GM21737 (cell line): ENCODE data around the gene FAM78A.
A peak's percentile ranks its signal among the peaks of the same experiment; 100 is the strongest.

Source experiments
- ATAC-seq: cut with Tn5 transposase; IDR thresholded peaks from one replicate; pipeline ENCODE4 v1.9.1; 2021; ENCODE audit warnings: mild to moderate bottlenecking, moderate library complexity; ENCODE audit not compliant: unreplicated experiment

Gene FAM78A

DNA sequence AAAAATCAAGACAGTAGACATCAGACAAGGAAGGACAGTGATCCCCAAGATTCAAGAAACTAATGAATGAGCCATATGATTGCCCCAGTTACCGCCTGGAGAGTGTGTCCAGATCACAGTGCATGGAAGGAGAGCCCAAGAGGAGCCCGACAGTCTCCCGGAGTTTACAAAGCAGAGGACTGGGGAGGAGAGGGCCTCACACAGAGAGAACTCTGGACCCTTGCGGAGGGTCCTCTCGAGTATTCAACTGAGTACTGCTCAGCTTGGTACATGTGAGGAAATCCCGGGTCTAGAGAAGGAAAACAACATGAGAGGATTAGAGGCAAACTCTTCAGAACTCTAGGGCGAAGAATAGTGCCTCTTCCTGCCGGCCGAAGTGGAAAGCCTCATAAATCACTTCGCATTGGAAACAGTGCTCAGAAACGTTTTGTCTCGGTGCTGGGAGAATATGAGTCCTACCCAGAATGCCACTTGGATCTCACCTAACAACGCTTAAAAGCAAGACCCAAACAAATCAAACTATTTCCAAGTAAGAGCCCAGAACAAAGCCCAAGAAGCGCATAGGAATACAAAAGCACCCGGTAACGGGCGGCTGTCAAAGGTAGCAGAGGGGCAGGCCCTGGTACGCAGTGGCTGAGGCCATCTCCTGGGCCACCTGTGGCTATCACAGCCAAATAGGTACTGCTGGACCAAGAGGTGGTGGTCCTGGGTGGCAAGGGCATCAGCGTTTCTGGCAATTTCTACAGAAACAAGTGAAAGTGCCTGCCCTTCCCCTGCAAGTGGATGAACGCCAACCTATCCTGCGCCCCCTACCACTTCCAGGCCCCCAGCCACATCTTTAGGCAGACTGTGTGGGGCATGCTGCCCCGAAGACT is 36.0 kb downstream of the FAM78A start:
- ATAC-seq: no peak

DNA sequence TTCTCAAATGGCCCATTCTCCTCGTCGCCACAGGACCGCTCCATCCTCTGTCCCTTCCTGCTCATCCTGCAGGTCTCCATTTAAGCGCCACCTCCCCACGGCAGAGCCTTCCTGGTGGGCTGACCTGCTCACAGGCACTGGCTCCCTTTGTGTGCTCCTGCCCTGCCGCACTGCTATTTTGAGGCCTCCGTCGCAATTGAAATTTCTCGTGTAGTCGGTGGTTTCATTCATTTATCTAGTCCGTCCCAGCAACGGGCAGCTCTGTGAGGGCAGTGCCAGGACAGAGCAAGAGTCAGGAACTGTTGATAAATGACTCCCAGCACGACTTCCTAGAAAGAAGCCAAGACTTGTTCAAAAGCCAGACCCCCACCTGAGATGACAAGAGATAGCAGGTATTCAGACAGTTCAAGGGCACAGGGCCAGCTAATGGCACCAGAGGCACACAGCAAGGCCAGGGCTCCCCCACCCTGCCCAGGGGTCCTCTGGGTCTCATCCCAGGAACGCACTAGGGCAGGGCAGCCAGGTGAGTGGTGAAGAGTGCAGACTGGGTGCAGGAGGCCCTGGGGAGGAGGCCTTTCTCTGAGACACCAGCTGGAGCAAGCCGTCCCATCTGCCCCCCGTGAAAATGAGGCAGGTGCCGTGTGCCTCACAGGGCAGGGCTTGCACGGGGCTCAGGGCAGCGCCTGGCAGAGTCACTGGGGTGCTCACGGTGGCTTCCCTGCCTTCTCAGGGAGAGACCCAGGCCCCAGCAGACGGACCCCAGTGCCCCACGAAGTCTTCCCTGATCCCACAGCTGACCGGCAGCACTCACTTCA is 36.9 kb downstream of the FAM78A start:
- ATAC-seq: no peak

DNA sequence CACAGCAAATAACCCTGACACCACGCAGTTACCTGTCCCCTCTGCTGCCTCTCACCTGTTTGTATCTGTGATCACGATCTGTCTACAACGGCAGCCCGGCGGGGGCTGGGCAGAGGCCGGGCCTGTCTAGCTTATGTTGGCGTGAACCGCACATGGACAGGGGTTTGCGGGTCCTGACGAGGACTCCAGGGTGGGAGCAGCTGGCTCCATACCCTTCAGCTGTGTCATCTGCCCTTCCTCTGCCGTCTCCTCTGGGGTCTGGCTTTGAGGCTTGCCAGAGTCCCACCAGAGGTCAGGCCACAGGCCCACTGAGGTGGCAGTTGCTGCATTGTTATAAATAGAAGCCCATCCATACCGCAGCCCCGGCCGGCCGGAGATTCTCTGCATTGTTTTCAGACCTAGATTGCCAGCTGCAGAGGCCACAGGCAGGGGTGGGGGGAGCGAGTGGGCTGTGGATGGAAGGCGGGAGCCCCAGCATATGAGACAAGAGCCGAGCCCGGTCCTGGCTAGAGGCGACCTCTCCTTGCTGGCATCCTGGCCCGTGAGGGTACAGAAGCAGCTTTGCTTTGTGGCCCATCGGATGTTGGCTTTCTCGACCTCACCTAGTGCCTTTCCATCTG is 37.8 kb downstream of the FAM78A start:
- peak; percentile 10 for ATAC-seq

DNA sequence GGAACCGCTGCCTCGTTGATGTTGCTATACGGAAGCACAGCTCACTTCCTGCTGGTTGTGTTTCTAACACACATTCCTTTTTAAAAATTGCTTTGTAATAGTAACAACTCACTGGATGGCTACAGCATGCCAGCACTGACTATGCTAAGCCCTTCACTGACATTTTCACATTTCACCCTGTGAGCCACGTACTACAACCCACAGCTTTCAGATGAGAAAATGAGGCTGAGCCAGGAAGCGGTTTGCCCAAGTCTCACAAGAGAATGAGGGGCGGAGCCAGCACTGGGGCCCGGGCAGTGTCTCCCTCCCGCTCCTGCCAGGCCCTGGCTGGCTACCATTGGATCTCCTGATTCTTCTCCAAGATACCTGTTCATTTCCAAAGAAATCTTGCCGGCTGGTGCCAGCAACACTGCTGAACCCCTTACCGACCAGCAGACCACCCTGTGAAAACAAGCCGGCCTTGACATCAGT is 38.3 kb downstream of the FAM78A start:
- ATAC-seq: peak; percentile 75

DNA sequence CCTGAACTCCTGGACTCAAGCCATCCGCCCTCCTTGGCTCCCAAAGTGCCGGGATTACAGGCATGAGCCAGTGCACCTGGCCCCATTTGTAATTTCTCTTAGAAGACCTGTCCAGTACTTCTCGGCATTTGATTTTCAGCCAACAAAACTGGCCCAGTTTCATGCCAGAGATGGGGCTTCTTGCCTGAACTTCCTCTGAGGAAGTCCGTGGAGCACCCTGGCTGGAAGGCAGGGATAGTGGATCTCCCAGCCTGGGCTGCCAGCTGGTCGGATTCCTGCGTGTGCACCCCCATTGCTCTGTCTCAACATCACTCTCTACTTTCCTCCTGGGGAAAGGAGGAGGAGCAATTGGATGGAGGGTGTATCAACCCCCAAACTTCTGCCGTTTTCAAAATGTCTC is 39.0 kb downstream of the FAM78A start:
- ATAC-seq: no peak

DNA sequence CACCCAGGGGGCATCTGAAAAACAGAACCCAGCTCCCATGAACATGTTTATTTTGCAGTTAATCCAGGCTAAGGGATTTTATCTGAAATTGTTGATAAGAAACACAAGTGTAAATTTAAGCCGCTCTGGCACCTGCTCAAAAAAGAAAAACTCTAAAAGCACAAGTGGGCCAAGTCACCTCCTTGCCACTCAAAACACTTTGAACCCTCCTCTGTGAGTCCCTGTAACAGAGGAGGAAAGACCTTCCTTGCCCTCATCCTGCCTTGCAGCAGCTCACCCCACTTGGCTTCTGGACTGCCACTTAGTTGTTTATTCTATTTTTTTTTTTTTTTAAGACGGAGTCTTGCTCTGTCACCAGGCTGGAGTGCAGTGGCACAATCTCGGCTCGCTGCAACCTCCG is 39.5 kb downstream of the FAM78A start:
- no peak for ATAC-seq

DNA sequence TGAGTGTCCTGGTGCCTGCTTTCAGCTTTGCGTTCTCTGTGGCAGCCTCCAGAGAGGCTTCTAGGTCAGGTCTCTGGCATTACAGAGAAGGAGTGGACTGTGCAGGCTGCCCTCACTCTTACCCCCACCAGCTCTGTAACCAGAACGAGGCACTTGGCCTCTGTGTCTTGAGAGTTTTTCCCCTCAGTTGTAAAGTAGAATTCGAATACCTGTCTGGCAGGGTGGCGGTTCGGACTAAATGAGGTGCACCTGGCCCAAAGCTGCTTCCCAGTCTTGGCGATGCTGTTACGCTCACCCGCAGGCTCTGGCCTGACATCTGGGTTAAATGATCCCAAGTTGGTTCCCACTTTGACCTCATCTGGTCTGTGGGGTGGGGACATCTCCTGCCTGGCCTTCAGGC is 40.1 kb downstream of the FAM78A start:
- ATAC-seq: no peak

DNA sequence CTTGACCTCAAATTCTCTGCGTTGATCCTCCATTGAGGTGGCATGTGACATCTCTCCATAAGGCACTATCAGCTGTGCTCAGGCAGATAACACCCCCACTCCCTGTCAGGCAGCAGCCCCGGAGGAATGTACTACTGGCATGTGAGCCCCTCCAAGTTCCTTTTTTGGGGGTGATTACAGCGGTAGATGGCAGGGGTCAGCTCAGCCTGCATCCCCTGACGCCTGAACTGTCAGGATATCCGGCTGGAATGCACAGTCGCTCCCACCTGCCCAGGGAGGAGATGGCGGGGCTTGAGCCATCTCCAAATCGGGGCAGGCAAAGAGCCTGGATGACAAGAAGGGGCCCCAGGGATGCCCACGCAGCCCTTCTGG is 40.8 kb downstream of the FAM78A start:
- no peak for ATAC-seq

DNA sequence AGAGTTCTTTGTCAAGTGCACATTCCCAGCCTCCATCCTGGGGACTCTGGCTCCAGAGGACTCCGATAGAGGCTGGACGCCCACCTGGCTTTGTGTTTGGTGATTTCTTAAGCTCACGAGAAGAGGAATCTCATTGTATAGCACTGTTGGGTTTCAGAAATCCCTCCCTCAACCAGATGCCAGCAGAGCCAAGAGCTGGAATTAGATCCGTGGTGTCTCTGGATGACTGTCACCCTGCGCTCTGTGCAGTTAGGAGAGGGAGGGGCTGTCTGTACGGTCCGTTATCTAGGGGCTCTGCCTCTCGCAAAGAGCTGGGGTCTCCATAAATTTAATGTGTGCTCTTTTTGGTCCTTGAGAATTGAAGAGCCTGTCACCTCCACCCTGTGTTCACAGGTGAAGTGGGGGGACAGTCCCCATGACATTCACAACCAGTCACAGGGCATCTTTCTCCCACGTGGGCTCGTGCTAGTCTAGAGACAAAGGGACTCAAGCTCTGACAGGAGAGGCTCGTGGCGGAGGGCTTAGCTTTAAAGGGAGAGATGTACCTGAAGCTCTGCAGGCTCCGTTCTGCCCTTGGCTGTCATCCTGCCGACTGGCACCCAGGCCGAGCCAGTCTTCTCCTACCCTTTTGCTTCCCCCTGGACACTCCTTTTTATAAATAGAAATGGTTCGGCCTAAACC is 41.4 kb downstream of the FAM78A start:
- no peak for ATAC-seq

DNA sequence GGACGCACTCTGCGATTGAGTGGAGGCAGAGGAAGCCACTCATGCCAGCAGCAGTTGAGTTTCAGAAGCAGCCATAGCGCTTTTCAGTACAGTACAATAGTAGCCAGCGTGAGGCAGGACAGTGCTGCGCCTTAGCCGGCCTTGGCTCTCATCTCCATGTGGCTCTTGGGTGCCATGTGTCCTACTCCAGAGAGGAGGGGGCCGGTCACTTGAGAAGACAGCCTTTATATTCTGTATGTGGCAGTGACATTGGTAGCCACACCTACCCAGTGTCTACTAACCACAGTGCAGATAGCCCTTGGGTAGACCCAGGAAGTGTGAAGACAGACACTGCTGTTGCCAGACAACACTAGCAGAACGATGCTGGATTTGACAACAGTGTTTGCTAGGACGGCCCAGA is 42.3 kb downstream of the FAM78A start:
- ATAC-seq: no peak

DNA sequence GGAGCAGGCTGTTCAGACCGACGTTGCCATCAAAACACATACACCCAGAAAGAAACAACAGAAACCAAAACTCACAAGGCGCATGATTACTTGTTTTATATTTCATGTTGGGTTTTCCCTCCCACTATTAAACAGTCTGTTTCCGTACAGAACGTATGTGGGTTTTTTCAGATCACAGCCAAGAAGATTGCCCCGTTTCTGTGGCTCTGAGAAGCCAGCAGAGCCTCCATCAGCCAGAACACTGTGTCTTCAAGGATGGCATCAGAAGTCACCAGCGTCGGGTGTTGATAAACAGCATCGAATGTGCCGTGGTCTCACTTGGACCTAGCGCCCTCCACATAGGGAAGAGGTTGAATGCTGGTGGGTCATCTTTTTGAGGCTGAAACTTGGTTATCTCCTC is 42.8 kb downstream of the FAM78A start:
- no peak for ATAC-seq

DNA sequence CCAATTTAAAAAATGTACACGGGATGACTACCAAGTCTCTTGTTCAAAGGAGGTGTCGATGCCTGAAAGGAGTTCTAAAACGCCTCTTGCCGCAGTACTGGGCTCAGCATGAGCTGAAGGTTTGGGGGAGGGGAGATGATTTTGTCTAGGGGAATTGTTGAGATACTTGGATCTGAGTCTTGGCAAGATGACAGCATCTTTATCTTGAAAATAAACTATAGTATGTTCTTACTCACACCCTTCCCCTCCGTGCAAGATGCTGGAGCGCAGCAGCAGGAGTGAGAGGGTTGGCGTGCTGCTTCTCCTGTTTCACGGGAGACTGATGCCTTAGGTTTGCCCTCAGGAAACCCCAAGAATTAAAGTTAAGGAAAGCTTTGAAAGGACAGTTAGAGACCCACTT is 47.3 kb downstream of the FAM78A start:
- no peak for ATAC-seq

DNA sequence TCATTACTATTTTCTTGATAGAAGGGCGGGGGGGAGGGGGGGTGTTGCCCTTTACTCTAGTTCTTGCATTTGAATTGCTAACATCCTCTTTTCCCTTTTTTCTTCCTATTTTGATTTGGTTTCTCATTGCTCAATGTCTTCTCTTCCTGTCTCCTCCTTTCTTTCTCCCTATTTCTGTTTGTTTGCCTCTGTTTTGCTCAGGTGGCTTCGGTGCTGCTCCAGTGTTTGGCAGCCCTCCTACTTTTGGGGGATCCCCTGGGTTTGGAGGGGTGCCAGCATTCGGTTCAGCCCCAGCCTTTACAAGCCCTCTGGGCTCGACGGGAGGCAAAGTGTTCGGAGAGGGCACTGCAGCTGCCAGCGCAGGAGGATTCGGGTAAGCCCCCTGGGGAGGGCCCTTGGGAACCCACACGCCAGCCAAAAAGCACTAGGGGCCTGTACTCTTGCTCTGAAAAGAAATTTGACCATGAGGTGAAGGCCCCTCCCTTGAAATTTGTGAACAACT is 48.3 kb downstream of the FAM78A start:
- no peak for ATAC-seq

DNA sequence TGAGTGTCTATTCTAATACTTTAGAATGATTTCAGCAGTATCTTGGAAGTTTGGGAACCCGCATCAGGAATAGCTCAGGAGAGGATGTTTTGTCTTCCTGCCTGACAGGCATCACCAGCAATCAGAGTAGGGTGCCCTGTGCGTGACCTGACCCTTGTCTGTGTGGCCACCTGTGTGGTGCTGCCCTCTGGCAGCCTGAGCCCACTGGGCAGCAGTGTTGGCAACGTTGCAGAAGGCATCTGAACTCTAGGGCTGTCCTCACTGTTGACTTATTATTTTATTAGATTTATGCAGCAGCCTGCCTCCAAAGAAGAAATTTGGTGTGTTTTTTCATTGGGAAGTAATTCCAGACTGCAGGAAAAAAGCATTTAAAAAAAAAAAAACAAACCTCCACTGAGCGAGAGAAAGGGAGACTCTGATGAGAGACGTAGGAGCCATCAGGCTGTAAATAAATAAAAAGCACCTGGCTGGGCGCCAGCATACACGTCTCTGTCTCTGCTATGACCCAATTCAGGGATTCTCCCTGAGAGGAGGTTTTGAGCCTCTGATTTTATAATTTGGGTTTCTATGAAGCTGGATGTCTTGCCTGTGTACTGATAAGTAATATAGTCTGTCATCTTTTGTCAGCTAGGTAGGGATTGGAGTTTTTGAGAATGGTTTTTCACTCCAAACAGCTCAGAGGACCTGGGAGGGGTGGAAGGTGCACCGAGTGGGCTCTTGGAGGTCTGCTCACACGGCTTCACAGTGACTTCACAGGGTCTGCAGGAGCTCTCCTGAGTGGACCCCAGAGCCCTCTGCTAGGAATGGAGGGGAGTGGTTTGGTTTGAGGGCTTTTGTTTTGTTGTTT is 49.0 kb downstream of the FAM78A start:
- no peak for ATAC-seq

DNA sequence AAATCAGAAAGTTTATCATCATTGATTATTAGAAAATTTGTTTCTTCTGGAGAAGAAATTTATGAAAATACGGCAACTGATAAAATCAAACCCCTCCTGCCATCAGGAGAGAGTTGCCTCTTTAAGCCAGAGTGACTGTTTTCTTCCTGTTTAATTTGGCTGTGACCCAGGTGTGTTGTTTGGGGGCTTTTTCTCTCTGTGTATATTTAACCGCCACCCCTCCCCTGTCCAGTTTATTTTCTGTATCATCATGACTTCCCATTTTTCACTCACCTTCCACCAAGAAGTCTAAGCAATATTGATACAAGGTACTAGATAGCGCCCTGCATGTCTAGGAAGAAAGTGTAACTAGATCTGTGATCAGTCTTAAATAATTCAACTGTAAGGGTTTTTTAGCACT is 50.1 kb downstream of the FAM78A start:
- no peak for ATAC-seq

DNA sequence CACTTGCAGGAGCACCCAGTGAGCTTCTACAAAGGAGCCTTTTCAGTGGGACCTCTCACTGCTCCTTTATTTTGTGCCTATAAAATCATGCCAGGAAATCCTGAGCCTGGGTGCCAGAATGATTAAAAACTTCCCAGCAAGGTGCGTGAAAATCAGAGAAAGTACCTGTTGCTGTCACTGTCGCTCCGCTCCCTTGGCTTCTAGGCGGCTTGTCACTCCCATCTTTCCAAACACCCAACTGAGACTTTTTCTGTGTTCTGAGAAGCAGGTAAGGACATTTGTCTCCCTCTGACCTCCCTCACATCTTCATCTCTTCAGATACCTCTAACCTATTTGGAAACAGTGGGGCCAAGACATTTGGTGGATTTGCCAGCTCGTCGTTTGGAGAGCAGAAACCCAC is 53.9 kb downstream of the FAM78A start:
- ATAC-seq: no peak

DNA sequence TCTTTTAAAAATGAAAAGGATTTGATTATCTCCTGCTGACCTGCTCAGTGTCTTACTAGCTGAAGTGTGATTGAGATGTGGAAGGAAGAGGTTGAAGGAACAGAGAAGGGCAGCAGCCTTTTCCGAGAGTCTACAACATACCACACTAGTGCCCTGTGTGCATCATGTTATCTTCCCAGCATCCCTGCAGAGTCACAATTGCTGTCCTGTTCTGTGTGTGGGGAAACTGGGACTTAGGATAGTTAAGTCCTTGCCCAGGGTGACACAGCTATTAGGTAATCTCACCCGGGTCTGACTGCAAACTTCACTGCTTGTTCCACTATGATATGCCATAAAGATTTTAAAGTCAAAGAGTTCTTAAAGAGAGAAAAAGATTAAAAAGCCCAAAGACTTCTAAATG is 55.8 kb downstream of the FAM78A start:
- ATAC-seq: no peak

DNA sequence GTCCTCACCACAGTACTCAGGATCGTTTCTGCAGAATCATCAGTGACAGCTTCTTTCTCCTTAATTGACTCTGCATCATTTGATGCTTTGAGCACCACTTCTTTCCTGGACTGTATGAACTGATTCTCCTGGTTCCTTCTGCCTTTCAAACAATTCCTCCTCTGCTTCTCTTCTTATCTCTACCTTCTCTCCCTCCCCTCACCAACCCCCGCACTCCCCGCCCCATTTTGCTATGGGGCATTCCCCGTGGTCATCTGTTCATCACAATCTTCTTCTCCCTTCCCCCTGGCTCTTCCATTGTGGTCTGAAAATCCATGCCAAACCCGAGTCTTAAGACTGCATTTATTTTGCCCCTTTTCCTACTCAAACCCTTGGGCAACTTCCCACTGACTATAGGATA is 57.9 kb downstream of the FAM78A start:
- ATAC-seq: no peak

DNA sequence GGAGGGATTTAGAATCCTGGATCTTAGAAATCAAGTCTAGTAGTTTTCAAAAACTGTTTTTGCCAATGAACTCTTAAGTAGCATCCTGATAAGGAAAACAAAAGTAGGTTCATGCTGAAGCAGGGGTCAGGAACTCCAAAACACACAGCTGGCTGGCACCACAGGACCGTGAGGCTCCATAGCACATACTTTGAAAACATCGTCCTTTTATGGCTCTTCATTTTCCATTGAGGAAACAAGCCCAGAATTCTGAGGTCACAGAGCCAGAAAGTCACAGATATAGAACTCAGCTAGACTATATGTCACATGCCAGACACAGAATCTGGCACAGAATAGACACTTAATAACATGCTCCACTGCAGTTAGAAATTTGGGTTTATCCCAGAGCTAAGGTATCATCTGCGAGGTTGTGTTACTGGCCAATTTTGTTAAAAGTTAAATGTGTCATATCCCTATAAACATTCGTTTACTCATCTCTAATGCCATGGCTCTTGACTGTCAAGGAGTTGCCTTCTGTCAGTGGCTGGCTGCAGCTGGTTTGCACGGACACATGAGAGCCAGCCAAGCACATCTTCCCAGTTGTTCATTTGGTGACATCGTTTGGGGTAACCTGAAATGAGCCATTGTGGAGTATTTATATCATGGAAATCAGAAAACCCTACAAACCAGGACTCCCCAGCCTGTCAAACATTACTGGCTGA is 58.8 kb downstream of the FAM78A start:
- ATAC-seq: no peak
